Stimulated activated CD8-positive, alpha-beta memory T cell treated with anti-CD3 and anti-CD28 coated beads, Interleukin-7, amount 100 ng/mL, for 24 hours (primary cell): ENCODE data around the gene MFSD11.
"Not testable (repeated sequence)": the region's sequence is repeated elsewhere in the genome, so short reads cannot be mapped to it uniquely, and the experiment has no call there.

Experiments used
- DNase-seq: peaks from one replicate; pipeline ENCODE4 v3.0.0-alpha.2; 2020; ENCODE audit warnings: low read depth

MFSD11 gene

GRCh38 chr17:76805319-76805718, 67.4 kb downstream of the MFSD11 start:
- no peak for DNase-seq

GRCh38 chr17:76806151-76806550, 68.2 kb downstream of the MFSD11 start:
- DNase-seq = not testable (repeated sequence)

- not testable (repeated sequence) for DNase-seq
Observed at GRCh38 chr17:76806767-76807166, 68.8 kb downstream of the MFSD11 start.

- no peak for DNase-seq
Observed at GRCh38 chr17:76808326-76808725, 70.4 kb downstream of the MFSD11 start.

- DNase-seq = no peak
Observed at GRCh38 chr17:76810956-76811355, 73.0 kb downstream of the MFSD11 start.

GRCh38 chr17:76811834-76812233, 73.9 kb downstream of the MFSD11 start:
- DNase-seq = no peak

- DNase-seq = no peak
Observed at GRCh38 chr17:76812263-76812662, 74.3 kb downstream of the MFSD11 start.

GRCh38 chr17:76812968-76813367, 75.0 kb downstream of the MFSD11 start:
- DNase-seq = no peak

GRCh38 chr17:76815907-76816589, 78.1 kb downstream of the MFSD11 start:
- not testable (repeated sequence) for DNase-seq

- no peak for DNase-seq
Observed at GRCh38 chr17:76816590-76817135, 78.7 kb downstream of the MFSD11 start.

GRCh38 chr17:76820039-76820438, 82.1 kb downstream of the MFSD11 start:
- DNase-seq = no peak

GRCh38 chr17:76820561-76820960, 82.6 kb downstream of the MFSD11 start:
- DNase-seq = no peak

GRCh38 chr17:76822184-76822778, 84.4 kb downstream of the MFSD11 start:
- no peak for DNase-seq

- DNase-seq = no peak
Observed at GRCh38 chr17:76824093-76824492, 86.2 kb downstream of the MFSD11 start.

- no peak for DNase-seq
Observed at GRCh38 chr17:76826330-76827068, 88.6 kb downstream of the MFSD11 start.

GRCh38 chr17:76827736-76828135, 89.8 kb downstream of the MFSD11 start:
- no peak for DNase-seq
